ENCODE data around the gene CCN2.

DNA sequence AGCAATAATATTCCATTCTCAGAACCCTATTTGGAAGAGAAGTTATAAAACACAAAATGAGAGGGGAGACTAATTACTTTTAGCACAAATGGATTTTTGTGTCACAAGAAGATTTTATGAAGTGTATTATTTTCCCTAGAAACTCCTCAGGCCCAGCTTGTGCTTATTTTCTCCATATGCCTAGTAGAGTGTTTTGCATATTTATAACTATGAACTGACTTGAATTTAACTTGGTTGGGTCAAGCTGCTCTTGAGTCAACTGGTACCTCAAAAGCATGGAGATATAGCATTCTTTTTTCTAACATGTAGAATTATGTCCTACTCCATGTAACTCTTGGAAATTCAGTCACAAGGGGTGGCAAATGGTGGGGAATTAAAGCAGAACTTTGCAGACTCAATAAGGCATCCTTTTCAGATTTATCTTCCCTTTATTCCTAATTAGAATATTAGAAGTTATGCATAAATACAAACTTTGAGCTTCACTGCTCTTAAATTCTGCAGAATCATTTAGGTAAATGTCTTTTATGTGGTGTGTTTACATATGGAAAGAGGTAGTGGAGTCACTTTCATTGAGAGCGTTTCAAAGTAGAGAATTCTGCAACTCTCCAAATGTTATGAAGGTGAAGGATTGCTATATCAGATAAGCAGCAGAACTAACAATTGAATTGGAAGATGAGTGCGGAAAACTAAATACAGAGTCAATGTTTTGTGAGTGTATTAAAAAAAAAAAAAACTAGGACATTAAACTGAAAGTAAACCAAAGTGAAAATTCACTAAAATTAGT is 19.1 kb upstream of the CCN2 start:
- no peak for TF ChIP-seq CTCF (IDR thresholded peaks at IDR 0.05)
- no peak for TF ChIP-seq JUND (IDR thresholded peaks at IDR 0.05)
- TF ChIP-seq SMC3 (IDR thresholded peaks at IDR 0.05; ENCODE audit: low read depth, low read length): no peak
- TF ChIP-seq REST (IDR thresholded peaks at IDR 0.05; ENCODE audit: low read depth, low read length): no peak
- no peak for TF ChIP-seq EP300 (IDR thresholded peaks at IDR 0.05; ENCODE audit: borderline replicate concordance in 1 of 2, low read depth in 1 of 2, low read length in 1 of 2)
- TF ChIP-seq, protein P1, sequence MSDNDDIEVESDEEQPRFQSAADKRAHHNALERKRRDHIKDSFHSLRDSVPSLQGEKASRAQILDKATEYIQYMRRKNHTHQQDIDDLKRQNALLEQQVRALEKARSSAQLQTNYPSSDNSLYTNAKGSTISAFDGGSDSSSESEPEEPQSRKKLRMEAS (IDR thresholded peaks at IDR 0.05; ENCODE audit: low read depth): no peak

All from SK-N-SH (cell line).